Suprapubic skin (tissue), 4 donors: ENCODE results near the gene DGKB.
"Not testable (repeated sequence)": the region's sequence is repeated elsewhere in the genome, so short reads cannot be mapped to it uniquely, and the experiment has no call there.

Source experiments
- EP300 ChIP-seq: sonication (generic); formaldehyde crosslinking; IDR thresholded peaks from one replicate; pipeline ENCODE4 v1.6.1; 2017; ENCODE audit warnings: antibody characterized with exemption
- POLR2AphosphoS5 ChIP-seq, 3 donors: sonication (generic); formaldehyde crosslinking; IDR thresholded peaks; one replicate each; pipeline ENCODE4 v1.6.1; 2017; ENCODE audit warnings: antibody characterized with exemption in 3 of 3
- TF ChIP-seq, protein P1 (sequence below), 2 donors: fragments of 200-600 bp in 1 of 2; fragments of 450-650 bp in 1 of 2; sonication (generic) in 1 of 2; IDR thresholded peaks; one replicate each; pipeline ENCODE4 v1.5.1; 2016 to 2019; ENCODE audit warnings: antibody characterized with exemption in 2 of 2, mild to moderate bottlenecking in 1 of 2, moderate library complexity in 1 of 2

GRCh38 chr7:14458846-14459245, 443.7 kb downstream of the DGKB start:
- not testable (repeated sequence) for TF ChIP-seq EP300; POLR2AphosphoS5 (IDR thresholded peaks at IDR 0.05)
- TF ChIP-seq, protein P1, sequence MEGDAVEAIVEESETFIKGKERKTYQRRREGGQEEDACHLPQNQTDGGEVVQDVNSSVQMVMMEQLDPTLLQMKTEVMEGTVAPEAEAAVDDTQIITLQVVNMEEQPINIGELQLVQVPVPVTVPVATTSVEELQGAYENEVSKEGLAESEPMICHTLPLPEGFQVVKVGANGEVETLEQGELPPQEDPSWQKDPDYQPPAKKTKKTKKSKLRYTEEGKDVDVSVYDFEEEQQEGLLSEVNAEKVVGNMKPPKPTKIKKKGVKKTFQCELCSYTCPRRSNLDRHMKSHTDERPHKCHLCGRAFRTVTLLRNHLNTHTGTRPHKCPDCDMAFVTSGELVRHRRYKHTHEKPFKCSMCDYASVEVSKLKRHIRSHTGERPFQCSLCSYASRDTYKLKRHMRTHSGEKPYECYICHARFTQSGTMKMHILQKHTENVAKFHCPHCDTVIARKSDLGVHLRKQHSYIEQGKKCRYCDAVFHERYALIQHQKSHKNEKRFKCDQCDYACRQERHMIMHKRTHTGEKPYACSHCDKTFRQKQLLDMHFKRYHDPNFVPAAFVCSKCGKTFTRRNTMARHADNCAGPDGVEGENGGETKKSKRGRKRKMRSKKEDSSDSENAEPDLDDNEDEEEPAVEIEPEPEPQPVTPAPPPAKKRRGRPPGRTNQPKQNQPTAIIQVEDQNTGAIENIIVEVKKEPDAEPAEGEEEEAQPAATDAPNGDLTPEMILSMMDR (IDR thresholded peaks at IDR 0.05), result not testable (repeated sequence)
